ENCODE results near the gene PTPN11.

DNA sequence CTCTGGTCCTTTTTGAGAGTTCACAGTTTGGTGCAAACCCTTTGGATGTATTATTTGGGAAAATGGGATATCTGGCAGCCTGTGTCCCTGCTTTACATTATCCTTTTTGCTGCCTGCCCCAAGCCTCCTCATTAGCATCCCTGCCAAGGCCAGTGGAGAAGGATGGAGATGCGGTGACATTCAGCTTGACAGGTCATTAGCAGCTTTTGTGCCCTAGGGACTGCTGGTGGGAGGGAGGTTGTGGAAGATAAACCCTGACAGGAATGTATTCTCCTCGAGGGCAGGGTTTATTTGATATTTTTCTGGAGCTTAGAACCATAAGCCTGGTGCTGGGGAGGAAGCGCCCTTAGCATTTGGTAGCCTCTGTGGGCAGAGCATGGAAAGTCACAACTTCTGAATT, 49.3 kb downstream of the PTPN11 start:
- no peak for TF ChIP-seq EZH2 (IDR thresholded peaks at IDR 0.05; ENCODE audit: low read length)
- no peak for TF ChIP-seq CTCF (optimal IDR thresholded peaks at IDR 0.05 in 1 of 3, IDR thresholded peaks at IDR 0.05 in 1 of 3, conservative IDR thresholded peaks at IDR 0.05 in 1 of 3; ENCODE audit: extremely low read depth in 1 of 3, insufficient read depth in 2 of 3, low read length in 3 of 3)
